GOT3 (cell line): ENCODE results near the gene STEAP1B.

Source experiments
- DNase-seq: peaks from one replicate; lab custom pipeline; 2025; ENCODE audit warnings: mixed read lengths; lab: John Stamatoyannopoulos, UW

STEAP1B gene

DNA sequence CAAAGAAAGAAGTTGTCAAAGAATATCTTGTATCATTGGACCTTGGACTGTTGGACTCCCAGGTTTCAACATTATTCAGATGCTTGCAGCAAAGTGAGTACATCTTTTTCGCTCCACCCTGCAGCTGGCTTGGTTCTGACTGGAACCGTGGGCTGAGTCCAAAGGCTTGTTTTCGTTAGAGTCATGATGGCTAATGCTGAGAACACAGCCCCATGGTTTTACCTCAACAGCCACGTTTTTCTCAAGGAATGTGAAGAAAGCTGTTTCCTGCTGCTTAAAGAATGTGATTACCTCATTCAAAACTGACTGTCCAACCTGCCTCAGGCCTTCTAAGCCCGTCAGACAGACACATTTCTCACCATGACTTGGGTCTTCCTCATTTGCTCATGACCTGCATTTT, 69.5 kb downstream of the STEAP1B start:
- no peak for DNase-seq

DNA sequence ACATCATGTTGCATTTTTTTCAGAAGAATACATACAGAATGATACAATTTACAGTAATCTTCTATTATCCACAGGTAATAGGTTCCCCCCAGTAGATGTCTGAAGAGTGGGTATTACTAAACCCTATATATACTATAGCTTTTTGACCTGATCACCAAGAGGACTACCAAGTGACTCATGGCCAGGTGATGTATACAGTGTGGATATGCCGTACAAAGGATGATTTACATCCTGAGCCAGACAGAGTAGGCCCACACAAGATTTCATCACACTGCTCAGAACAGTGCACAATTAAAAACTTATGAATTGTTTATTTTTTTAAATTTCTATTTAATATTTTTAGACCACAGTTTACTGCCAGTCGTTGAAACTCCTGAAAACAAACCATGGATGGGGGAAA, 70.6 kb downstream of the STEAP1B start:
- no peak for DNase-seq

GRCh38 chr7:22427855-22428254, 72.1 kb downstream of the STEAP1B start:
- no peak for DNase-seq

DNA sequence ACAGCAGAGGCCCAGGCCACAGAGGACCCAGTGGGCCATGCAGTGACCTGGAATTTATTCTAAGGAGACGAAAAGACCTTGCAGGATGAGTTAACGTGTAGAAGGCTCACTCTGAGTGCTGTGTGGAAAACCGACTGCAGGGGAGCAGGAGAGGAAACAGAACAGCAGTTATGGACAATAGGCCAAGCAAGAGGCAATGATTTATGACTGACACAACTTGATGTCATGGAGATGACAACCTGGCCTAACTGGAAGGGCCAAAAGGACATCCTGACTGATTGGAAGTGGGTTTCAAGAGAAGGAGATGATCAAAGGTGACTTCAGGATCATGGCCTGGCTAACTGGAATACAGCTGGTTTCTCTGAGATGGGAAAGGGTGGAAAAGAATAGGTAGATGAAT, 72.9 kb downstream of the STEAP1B start:
- DNase-seq = no peak

DNA sequence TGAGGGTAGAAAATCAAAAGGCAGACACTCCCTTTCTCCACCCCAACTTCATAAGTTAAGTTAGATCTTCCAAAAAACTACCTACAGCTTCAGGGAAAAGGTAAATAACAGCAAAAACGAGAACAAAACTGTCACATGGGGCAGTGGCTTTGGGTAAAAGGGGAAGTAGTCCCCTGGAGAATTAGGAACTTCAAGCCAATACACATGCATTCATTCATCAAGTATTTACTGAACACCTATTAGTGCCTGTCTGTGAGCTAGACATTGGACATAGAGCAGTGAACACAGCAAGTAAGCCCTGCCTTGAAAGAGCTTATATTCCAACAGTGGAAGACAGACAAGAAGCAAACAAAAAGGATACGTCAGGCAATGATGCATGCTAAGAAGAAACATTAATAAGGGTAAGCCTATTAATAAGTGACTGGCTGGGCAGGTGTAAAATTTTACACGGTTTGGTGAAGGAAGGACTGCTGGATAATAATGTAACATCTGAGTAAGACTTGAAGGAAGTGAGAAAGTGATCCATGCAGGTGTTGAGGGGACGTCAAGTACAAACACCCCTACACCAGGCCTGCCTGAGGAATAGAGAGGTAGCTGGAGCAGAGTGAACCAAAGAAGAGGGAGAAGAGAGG, 73.4 kb downstream of the STEAP1B start:
- no peak for DNase-seq

GRCh38 chr7:22425361-22425760, 74.6 kb downstream of the STEAP1B start:
- DNase-seq = no peak

DNA sequence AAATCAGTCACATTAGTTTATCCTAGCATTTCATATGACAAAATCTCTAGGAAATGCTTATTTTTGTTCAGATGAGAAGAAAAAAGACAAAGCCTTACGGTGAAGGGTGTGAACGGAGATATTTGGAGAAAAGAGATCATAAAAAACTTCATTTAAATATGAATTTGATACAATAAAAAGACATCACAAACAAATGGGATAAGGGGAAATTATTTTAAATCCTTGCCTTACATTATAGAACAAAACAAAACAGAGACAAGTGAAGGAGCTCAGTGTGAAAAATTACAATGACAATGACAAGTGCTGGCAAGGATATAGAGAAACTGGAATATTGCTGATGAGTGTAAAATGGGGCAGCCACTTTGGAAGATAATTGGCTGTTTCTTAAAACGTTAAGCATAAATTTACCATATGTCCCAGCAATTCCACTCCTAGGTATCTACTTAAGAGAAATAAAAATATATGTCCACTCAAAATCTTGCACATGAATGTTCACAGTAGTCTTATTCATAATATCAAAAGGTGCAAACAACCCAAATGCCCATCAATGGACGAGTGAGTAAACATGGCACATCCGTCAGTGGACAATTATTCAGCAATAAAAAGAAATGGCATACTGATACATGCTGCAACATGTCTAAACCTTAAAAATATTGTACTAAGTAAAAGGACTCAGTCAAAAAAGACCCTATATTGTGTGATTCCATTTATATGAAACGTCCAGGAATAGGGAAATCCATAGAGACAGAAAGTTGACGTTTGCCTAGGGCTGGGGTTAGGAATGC, 77.0 kb downstream of the STEAP1B start:
- no peak for DNase-seq

GRCh38 chr7:22420973-22421635, 78.9 kb downstream of the STEAP1B start:
- DNase-seq = no peak

DNA sequence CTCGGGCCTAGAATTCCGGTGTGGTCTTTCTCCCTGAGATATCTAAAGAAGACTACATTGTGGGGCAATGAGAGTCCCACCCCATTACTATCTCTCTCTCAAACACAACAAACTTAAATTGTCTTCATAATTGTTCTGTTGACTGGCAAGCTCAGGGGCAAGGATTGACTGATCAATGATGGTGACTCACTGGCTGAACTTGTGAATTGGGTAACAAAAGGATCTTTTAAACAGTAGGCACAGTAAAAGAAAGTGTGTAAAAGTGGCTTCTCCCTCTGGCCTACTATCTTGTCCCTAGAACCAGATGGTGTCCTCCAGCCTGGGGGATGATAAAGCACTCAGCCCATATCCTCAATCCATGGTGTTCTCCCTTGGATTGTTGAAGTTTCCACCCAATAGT, 80.0 kb downstream of the STEAP1B start:
- no peak for DNase-seq

DNA sequence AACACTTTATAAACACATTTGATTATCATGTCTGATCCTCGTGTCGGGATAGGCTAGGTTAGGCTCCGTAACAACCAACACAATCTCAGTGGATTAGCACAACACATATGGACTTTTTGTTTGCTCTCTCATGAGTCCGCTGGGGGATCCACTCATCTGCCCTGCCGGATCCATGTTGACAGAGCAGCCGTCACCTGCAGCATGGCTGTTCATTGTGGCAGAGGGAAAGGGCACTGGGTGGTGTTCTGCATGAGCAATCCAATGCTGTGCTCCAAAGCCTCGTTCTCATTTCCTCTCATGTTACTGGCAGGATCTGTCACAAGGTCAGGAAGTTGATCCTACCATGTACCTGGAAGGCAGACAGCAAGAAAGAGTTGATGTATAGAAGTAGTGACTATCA, 80.5 kb downstream of the STEAP1B start:
- DNase-seq = no peak

DNA sequence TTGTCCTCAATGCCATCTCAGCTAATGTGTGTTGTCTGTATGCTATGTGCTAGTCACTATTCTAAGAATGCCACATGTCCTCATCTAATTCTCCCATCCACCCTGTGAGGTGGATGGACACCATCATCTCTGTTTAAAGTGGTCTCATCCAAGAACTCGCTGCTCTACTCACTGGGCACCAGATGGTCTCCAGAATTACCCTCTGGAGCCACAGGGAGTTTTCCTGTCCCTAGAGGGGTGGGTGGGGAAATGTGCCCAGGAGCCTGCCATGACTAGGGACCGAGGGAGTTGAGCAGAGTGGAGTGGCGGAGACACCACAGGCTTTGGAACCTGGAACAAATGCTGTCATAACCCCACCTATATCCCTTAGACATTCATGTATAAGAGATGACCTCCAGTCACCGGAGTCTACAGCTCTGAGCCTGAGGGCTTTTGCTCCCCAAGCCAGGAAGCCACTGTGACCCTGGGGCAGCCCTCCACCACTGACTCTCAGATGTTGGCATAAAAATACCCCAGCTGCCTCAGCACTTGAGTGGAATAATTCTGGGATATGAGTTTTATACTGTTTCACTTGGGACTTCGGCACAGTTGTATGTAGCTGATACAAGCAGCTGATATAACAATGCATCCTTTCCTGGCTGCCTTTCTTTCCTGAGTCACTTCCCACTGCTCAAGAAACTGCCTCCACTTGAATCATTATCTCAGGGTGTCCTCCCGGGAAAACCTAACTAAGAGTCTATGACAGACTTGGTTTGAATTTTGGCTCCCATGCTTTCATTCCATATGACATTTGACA, 81.5 kb downstream of the STEAP1B start:
- DNase-seq = no peak

GRCh38 chr7:22417841-22418240, 82.1 kb downstream of the STEAP1B start:
- DNase-seq = no peak

DNA sequence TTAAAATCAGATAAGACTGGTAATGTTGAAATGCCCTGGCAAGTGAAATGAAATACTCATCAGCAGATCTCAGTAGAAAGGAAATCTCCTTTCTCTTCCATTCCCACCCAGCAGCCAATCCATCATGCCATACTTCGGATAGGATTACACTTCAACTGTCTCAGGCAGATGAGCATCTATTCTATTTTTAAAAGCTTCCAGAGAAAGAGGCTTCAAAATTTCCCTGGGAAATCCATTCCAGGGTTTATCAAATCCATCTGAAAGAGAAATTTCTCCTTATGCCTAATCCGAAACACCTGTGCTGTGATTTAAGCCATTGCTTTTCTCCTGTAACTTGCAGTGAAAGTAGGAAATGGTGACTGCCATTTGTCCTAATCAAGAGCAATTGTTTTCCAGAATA, 82.6 kb downstream of the STEAP1B start:
- no peak for DNase-seq

- DNase-seq = no peak
These were observed 85.6 kb downstream of the STEAP1B start for GRCh38 chr7:22414424-22414823.

- DNase-seq = no peak
These were observed 86.8 kb downstream of the STEAP1B start for GRCh38 chr7:22413211-22413610.

GRCh38 chr7:22411977-22412693, 87.9 kb downstream of the STEAP1B start:
- no peak for DNase-seq

- DNase-seq = no peak
These were observed 93.3 kb downstream of the STEAP1B start for GRCh38 chr7:22406715-22407114.

DNA sequence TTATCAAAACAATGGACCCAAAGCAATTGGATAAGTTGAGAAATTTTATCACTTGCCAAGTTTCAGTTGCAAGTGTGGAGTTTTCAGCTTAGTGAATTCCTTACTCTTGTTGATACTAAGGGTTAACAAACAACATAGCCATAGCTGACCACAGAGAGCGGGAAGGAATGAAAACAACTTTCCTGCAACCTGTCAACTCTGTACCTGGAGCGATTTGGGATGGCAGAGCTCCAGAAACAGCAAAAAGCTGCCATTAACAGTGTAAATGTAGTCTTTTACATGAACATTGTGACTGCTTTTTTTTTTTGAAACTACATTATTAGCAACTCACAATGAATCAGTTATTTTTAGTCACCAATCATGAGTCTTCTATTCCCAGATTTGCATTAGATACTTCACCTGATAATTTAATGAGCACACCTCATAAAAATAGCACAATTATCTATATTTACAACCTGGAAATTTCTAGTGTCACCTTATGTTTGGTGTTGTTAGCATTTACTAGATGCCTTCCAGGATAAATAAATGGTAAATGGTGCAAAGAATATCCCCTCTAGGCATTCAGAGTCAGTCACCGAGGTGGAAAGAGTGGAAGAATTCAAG, 95.5 kb downstream of the STEAP1B start:
- DNase-seq = no peak

DNA sequence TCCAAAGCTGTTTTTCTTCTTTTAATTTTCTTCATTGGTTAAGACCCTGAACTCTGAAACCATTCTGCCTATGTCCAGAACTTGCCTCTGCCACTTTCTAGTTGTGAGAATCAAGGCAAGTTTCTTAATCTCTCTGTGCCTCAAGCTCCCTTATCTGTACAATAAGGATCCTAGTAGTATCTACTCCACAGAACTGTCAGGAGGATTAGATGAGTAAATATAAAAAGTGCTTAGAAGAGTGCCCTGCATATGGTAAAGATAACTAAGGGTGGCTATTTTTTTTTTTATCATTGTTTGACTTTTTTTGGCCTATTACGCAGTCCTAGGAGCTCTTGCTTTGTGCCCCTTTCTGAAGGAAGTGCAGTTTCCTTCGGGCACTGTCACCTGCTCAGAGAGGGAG, 96.6 kb downstream of the STEAP1B start:
- no peak for DNase-seq

GRCh38 chr7:22402250-22402649, 97.7 kb downstream of the STEAP1B start:
- no peak for DNase-seq

- DNase-seq = no peak
These were observed 98.9 kb downstream of the STEAP1B start for GRCh38 chr7:22400936-22401553.
